MCF 10A (cell line): ENCODE measurements around the gene COBL. TPM values are rescaled to one million over a fixed set of nuclear protein-coding genes. Genes with fewer than 3 reads are reported as not detected.

Source experiments
- BruUV-seq: library from RNA; stranded (reverse); fragments of 400-500 nt; replicated peaks from 2 replicates; lab custom pipeline; 2021; lab: Mats Ljungman, UMichigan
- CTCF ChIA-PET: fragments of 300-600 bp; sonication (Branson Sonifier 250); formaldehyde crosslinking; extraction: SDS; loops from one replicate; lab custom pipeline; 2021; ENCODE audit warnings: antibody characterized with exemption, inconsistent platforms; lab: Yijun Ruan, JAX
- POLR2A ChIA-PET: fragments of 300-600, 350-650 bp; sonication (Branson Sonifier 250); formaldehyde crosslinking; extraction: SDS; loops from one replicate; lab custom pipeline; 2020; ENCODE audit warnings: antibody characterized with exemption, inconsistent platforms; lab: Yijun Ruan, JAX
- DNase-seq: peaks from one replicate; pipeline ENCODE4 v3.0.0-alpha.2; 2018; ENCODE audit not compliant: unreplicated experiment
- H3K27ac Mint-ChIP-seq: one replicate; pipeline ENCODE4 v1.8.0; 2022; ENCODE audit warnings: mild to moderate bottlenecking, low read depth, mixed read lengths; ENCODE audit not compliant: unreplicated experiment
- H3K27me3 Mint-ChIP-seq: one replicate; pipeline ENCODE4 v1.8.0; 2022; ENCODE audit warnings: mixed read lengths; ENCODE audit not compliant: insufficient read depth, unreplicated experiment
- H3K36me3 Mint-ChIP-seq: one replicate; pipeline ENCODE4 v1.8.0; 2022; ENCODE audit warnings: mild to moderate bottlenecking, moderate library complexity, mixed read lengths; ENCODE audit not compliant: insufficient read depth, unreplicated experiment
- H3K4me1 Mint-ChIP-seq: one replicate; pipeline ENCODE4 v1.8.0; 2022; ENCODE audit warnings: mixed read lengths; ENCODE audit not compliant: insufficient read depth, unreplicated experiment
- H3K4me3 Mint-ChIP-seq: one replicate; pipeline ENCODE4 v1.8.0; 2022; ENCODE audit warnings: mild to moderate bottlenecking, moderate library complexity, mixed read lengths; ENCODE audit not compliant: unreplicated experiment
- H3K9me3 Mint-ChIP-seq: one replicate; pipeline ENCODE4 v1.8.0; 2022; ENCODE audit warnings: mixed read lengths; ENCODE audit not compliant: unreplicated experiment
- CTCF ChIP-seq: fragments of 200-600 bp; IDR thresholded peaks from one replicate; pipeline ENCODE4 v1.8.0; 2022; ENCODE audit warnings: antibody characterized with exemption, mild to moderate bottlenecking; ENCODE audit not compliant: unreplicated experiment
- intact Hi-C: fragments of 100-400 bp; cut with micrococcal nuclease; formaldehyde crosslinking; loops from 2 replicates; pipeline ENCODE4 v1.14.1; 2022
- total RNA-seq: library from RNA; stranded (reverse); gene quantifications from 2 replicates; pipeline ENCODE4 v1.2.3, GENCODE V29; 2022

The COBL gene
- total RNA-seq, 1 experiment from 2014 or later: 12.3 TPM

GRCh38 chr7:51311166-51311565 lies 5.4 kb downstream of the COBL start:
- Mint-ChIP-seq H3K27ac (no peak overlapping the region), H3K9me3 (no peaks in the 10 kb centered on the region), H3K4me1 (peaks cover 17% of the 10 kb centered on the region), H3K27me3 (no peaks in the 10 kb centered on the region), H3K36me3 (peaks cover 6% of the 10 kb centered on the region), H3K4me3 (no peak overlapping the region)
- BruUV-seq: no TSS peak
- POLR2A ChIA-PET: interaction anchor here (1.3 kb wide), 1 partner anchor 62 kb away, joined by 3 read pairs; no protein-coding TSS in a partner anchor
- CTCF ChIA-PET: interaction anchor here (1.0 to 1.6 kb wide), 3 partner anchors 10 to 149 kb away, joined by 3 to 8 read pairs (median 4); no protein-coding TSS in a partner anchor
- intact Hi-C loops: no loop called here
- no peak for TF ChIP-seq CTCF
- no peak for DNase-seq

GRCh38 chr7:51310131-51310583 lies 6.5 kb downstream of the COBL start:
- TF ChIP-seq CTCF: no peak
- H3K4me3 Mint-ChIP-seq: no peak overlapping the region
- BruUV-seq: no TSS peak
- H3K27ac Mint-ChIP-seq: no peak overlapping the region
- peaks cover 16% of the 10 kb centered on the region for H3K4me1 Mint-ChIP-seq
- H3K9me3 Mint-ChIP-seq: no peaks in the 10 kb centered on the region
- ChIA-PET CTCF (interaction anchor here (1.0 to 2.9 kb wide), 5 partner anchors 45 to 148 kb away, joined by 3 to 15 read pairs (median 3); no protein-coding TSS in a partner anchor), POLR2A (no interaction called here)
- intact Hi-C loops: no loop called here
- H3K36me3 Mint-ChIP-seq: no peaks in the 10 kb centered on the region
- H3K27me3 Mint-ChIP-seq: no peaks in the 10 kb centered on the region
- no peak for DNase-seq

GRCh38 chr7:51309361-51310130 lies 7.1 kb downstream of the COBL start:
- no peak overlapping the region for H3K4me3 Mint-ChIP-seq
- intact Hi-C loops: no loop called here
- no peaks in the 10 kb centered on the region for H3K9me3 Mint-ChIP-seq
- DNase-seq: no peak
- BruUV-seq: no TSS peak
- H3K4me1 Mint-ChIP-seq: peaks cover 10% of the 10 kb centered on the region
- ChIA-PET POLR2A (no interaction called here), CTCF (interaction anchor here (0.6 to 2.9 kb wide), 7 partner anchors 36 to 148 kb away, joined by 3 to 15 read pairs (median 4); no protein-coding TSS in a partner anchor)
- no peak for TF ChIP-seq CTCF
- no peak overlapping the region for H3K27ac Mint-ChIP-seq
- H3K27me3 Mint-ChIP-seq: no peaks in the 10 kb centered on the region
- H3K36me3 Mint-ChIP-seq: no peaks in the 10 kb centered on the region

- no peaks in the 10 kb centered on the region for H3K36me3 Mint-ChIP-seq
- intact Hi-C loops: no loop called here
- ChIA-PET CTCF (interaction anchor here (2.1 to 2.9 kb wide), 3 partner anchors 59 to 147 kb away, joined by 8 to 15 read pairs (median 8); no protein-coding TSS in a partner anchor), POLR2A (no interaction called here)
- H3K27me3 Mint-ChIP-seq: no peaks in the 10 kb centered on the region
- no peak overlapping the region for H3K4me3 Mint-ChIP-seq
- no peak for DNase-seq
- H3K4me1 Mint-ChIP-seq: peaks cover 6% of the 10 kb centered on the region
- H3K9me3 Mint-ChIP-seq: no peaks in the 10 kb centered on the region
- H3K27ac Mint-ChIP-seq: no peak overlapping the region
- no TSS peak for BruUV-seq
- TF ChIP-seq CTCF: no peak
These were observed 7.9 kb downstream of the COBL start for GRCh38 chr7:51308696-51309095.
